Mesodermal cell (in vitro differentiated cells): ENCODE results near the gene ARHGEF6.
A peak's percentile ranks its signal among the peaks of the same experiment; 100 is the strongest.

Experiments used
- H3K27ac ChIP-seq: 2 replicates; pipeline ENCODE4 v1.7.0; 2013; ENCODE audit warnings: mild to moderate bottlenecking, low read depth, low read length, moderate library complexity; ENCODE audit not compliant: severe bottlenecking
- H3K36me3 ChIP-seq: 2 replicates; pipeline ENCODE4 v1.7.1; 2013; ENCODE audit warnings: mild to moderate bottlenecking, low read length, moderate library complexity; ENCODE audit not compliant: control insufficient read depth, insufficient read depth
- H3K4me1 ChIP-seq: one replicate; pipeline ENCODE4 v1.7.1; 2013; ENCODE audit warnings: mild to moderate bottlenecking, low read length; ENCODE audit not compliant: insufficient read depth, control insufficient read depth, poor library complexity, severe bottlenecking
- H3K4me3 ChIP-seq: 2 replicates; pipeline ENCODE4 v1.7.0; 2013; ENCODE audit warnings: low read length, control low read depth, mild to moderate bottlenecking; ENCODE audit not compliant: insufficient read depth, poor library complexity, severe bottlenecking; ENCODE audit errors: extremely low read depth
- H3K9me3 ChIP-seq: 2 replicates; pipeline ENCODE4 v1.7.1; 2013; ENCODE audit warnings: mild to moderate bottlenecking, low read length, moderate library complexity; ENCODE audit not compliant: control insufficient read depth
- WGBS, 2 experiments: methylation state at CpG; one replicate each; pipeline ENCODE4 v1.1.5; 2013; ENCODE audit warnings: missing lambda C conversion rate in 2 of 2; ENCODE audit not compliant: insufficient coverage in 2 of 2; 5-methylcytosine and 5-hydroxymethylcytosine counted together

Gene ARHGEF6

DNA sequence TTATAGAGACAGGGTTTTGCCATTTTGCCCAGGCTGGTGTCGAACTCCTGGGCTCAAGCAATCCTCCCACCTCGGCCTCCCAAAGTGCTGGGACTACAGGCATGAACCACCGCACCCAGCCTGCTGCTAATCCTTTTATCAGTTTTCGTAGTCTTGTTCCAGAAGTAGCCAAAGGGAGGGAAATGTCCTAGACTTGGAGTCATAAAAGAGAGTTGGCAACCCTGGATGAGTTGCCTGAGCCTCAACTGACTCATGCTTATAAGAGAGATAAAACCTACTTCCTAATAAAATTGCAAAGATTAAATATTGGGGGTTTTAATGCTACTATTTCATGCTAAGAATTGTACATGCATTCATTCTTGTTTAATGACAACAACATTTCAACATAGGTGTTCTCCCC is 88.5 kb downstream of the ARHGEF6 start:
- no peak overlapping the region for H3K27ac ChIP-seq
- no peak overlapping the region for H3K4me3 ChIP-seq
- H3K9me3 ChIP-seq: no peaks in the 10 kb centered on the region
- peaks cover 18% of the 10 kb centered on the region for H3K4me1 ChIP-seq
- 100% methylated on average over 2 of the region's 4 CpGs; no CpG with 5 or more reads in 1 of the 2 experiments for WGBS, 2 experiments
- no peaks in the 10 kb centered on the region for H3K36me3 ChIP-seq

DNA sequence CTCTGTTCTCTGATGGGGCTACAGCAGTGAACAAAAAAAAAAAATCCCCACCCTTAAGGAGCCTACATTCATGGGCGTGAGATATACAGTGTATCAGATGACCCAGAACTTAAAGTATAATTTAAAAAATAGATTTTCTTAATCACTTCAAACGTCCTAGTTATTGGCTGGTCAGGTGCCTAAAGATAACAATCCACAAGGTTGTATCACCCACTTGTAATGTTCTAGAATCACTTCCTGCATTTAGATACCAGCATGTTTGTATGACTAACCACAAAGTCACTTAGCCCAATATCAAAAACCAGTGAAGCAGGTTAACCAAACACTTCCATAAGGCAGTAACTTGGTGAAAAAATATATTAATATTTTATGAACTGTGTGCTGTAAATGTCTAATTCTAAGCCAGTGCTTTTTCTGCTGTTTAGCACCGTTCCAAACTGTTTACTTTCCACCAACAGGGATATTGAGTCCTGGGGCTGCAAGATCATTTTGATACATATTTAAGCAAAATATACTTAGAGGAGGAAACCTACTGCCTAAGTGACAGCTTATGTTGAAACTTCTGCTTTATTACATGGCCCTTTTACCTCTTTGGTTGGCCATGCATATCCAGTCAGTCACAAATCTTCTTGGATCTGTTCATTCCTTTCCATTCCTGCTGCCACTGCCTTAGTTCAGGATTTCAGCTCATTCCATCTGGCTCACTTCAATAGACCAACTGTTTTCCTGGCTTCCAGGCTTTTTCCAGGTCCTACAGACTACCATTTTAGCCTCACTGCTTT is 89.5 kb downstream of the ARHGEF6 start:
- H3K4me3 ChIP-seq: no peak overlapping the region
- H3K9me3 ChIP-seq: no peaks in the 10 kb centered on the region
- H3K4me1 ChIP-seq: peaks cover 18% of the 10 kb centered on the region
- no peak overlapping the region for H3K27ac ChIP-seq
- WGBS, 2 experiments: no CpG with 5 or more reads among the region's 3 CpGs
- H3K36me3 ChIP-seq: no peaks in the 10 kb centered on the region

DNA sequence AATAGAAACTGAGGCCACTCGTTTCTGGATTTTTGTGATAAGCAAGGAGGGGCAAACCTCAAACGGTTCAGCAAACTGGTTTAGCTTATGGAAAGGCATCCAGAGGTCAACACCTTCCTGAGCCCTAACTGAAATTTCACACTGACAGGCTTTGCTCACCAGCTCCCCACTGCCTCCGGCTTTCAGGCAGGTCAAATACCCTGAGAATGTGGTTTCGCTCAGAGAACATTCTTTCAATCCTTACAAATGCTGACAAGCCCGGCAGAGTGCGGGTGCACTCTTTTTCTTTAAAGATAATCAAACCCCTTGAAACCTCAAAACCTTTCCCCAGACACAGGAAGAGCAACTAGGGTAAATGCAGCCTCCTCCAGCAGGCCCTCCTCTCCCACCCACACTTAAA is 91.3 kb downstream of the ARHGEF6 start:
- Histone ChIP-seq H3K9me3 (no peaks in the 10 kb centered on the region), H3K4me1 (peaks cover 18% of the 10 kb centered on the region), H3K27ac (peak overlapping the region; percentile 36), H3K36me3 (no peaks in the 10 kb centered on the region), H3K4me3 (no peak overlapping the region)
- 43% methylated on average over 1 of the region's 6 CpGs; no CpG with 5 or more reads in 1 of the 2 experiments for WGBS, 2 experiments

DNA sequence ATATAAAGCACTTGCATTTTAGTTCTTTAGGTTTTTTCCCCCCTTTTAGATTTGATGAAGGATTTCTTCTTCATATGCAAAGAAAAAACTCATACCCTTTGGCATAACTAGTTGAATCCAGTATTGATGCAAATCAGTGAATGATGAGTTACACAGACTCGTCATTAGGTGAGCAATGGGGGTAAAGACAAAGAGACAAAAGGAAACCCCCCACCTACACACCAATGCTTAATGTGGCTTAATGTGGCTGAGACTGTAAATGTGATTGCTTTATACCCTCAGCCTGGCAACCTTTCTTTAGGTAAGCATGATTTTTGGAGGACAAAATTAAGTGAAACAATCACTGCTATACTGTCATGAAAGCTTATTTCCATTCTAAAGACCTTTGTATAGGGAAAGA is 93.3 kb downstream of the ARHGEF6 start:
- no peaks in the 10 kb centered on the region for H3K36me3 ChIP-seq
- no peak overlapping the region for H3K4me3 ChIP-seq
- H3K4me1 ChIP-seq: peaks cover 18% of the 10 kb centered on the region
- no CpG with 5 or more reads among the region's 1 CpG for WGBS, 2 experiments
- H3K27ac ChIP-seq: no peak overlapping the region
- no peaks in the 10 kb centered on the region for H3K9me3 ChIP-seq

DNA sequence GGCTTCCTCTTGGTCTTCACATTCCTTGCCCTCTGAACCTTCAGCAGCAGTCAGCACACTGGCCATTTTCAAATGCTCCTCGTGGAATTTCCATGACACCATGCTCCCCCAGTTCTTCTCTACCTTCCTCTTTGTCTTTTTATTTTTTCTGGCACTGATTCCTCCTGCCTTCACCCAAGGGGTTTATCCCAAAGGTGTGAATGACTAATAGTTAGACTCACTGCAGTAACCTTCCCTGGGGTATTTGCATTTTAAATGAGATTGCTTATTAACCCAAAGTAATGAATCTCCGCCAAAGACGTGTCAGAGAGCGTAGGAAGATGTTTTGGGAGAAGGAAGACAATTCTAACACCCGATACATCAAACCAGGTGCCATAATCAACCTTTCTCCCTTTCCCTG is 96.6 kb downstream of the ARHGEF6 start:
- H3K4me3 ChIP-seq: no peak overlapping the region
- no CpG with 5 or more reads among the region's 5 CpGs for WGBS, 2 experiments
- no peak overlapping the region for H3K27ac ChIP-seq
- H3K36me3 ChIP-seq: no peaks in the 10 kb centered on the region
- peaks cover 3% of the 10 kb centered on the region for H3K4me1 ChIP-seq
- H3K9me3 ChIP-seq: no peaks in the 10 kb centered on the region

DNA sequence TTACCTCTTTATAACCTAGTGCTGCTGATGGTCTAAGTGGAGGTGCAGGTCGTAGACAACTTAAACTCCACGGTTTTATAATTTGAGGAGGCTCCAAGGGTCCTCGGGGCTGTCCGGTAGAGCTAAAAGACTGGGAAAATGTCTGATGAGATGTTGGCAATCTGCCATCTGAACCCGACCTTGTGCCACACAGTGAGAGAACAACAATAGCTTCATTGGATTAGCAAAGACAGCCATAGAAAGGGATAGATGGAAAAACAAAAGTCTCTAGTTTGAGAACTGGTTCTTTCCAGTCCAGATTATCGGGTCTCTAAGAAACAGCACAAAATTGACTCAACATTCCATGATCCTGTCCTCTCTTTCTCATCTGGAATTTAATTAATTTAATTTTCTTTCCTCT is 101.2 kb downstream of the ARHGEF6 start:
- Histone ChIP-seq H3K4me1 (no peaks in the 10 kb centered on the region), H3K4me3 (no peak overlapping the region), H3K36me3 (no peaks in the 10 kb centered on the region), H3K9me3 (no peaks in the 10 kb centered on the region), H3K27ac (no peak overlapping the region)
- WGBS, 2 experiments: 91 to 92% methylated on average over 4 to 5 of the region's 6 CpGs

DNA sequence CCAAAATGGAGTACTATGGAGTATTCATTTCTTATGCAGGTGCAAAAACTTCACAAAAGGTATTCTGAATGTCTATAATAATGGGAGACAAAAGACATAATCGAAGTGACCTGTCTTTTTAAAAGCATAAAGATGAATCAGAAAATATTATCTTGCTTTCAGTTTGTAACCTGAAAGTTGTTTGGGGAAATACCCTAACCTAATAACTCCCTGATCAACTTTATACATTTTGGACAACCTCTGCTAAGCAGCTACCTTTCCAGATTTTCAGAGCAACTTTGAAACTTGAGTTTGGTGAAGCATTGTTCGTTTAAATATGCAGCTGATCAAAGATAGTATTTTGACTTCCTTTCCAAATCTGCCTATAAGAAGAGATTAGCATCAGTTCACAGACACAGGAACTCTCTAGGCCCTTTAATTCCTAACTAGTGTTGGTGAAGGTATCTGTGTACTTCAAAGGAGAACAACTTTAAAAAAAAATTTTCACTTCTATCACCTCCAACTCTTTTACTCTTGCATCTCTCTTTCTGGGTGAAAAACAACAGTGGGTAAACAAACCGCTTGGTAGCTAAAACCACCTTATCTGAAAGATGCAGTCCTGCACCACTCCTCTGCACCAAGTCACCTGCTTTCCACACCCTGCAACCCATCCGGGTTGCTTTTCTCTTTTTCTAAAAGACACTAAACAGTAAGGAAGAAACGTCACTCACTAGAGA is 106.3 kb downstream of the ARHGEF6 start:
- no peak overlapping the region for H3K4me3 ChIP-seq

DNA sequence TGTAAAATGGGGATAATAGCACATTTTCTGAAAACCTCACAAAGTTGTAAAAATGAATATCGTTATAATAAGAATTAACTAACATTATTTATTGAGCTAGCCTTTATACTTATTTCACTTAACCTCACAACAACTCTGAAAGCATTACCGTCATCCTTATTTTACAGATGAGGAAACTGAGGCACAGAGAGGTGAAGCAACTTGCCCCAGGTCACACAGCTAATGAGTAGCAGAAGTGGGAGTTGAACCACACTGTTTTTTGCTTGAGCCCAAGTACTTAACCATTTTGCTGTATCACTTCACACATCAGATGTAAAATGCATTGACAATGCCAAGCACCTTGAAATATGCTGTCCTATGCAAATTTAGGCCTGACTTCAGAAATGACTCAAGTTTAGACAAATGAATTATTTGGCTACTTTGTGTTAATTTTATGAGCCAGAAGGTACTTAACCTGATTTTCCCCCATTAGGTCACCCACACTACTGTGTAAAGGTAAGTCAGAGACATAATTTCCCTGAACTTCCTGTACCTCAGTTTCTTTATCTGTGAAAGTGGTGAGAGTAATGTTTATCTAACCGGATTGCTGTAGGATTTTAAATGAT is 109.6 kb downstream of the ARHGEF6 start:
- Histone ChIP-seq H3K36me3 (no peaks in the 10 kb centered on the region), H3K9me3 (no peaks in the 10 kb centered on the region), H3K27ac (no peak overlapping the region), H3K4me1 (no peaks in the 10 kb centered on the region), H3K4me3 (no peak overlapping the region)
- WGBS, 2 experiments: 100% methylated on average over 1 of the region's 3 CpGs; no CpG with 5 or more reads in 1 of the 2 experiments

More for the DNA sequence above, 106.3 kb downstream of the ARHGEF6 start:
- Histone ChIP-seq H3K27ac (no peak overlapping the region), H3K4me1 (no peaks in the 10 kb centered on the region), H3K36me3 (no peaks in the 10 kb centered on the region), H3K9me3 (no peaks in the 10 kb centered on the region)
- 71 to 100% methylated on average over 1 to 2 of the region's 5 CpGs for WGBS, 2 experiments

DNA sequence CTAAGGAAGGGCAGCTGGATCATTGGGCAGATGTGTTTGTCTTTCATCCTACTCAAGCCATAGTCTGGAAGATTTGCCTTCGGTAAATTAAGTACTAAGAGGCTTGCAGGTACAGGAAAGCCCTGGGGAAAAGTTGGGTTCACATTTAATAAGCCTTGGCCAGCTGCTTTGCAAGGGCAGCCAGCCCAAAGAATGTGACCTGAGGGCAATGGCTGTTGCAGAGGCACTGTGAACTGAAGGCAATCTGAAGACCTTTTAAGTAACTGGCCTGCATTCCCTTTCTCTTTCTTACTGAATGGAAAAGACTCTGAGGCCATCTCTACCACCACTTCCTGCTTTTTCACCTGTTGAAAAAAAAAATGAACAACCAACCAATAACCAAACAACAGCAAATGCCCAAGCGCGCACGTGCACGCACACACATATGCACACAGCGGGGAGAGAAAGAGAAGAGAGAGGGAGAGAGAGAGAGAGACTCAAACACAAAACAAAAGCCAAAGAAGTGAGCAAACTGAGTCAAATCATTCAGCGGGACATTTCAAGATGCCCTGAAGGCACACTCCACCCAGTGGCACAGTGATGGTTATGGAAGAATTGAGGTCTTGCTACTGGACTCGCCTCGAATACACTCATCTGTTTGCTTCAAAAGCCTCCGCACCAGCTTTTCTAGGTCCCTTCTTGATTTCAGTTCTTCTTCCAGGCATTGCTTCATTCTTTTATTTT is 113.1 kb downstream of the ARHGEF6 start:
- H3K36me3 ChIP-seq: no peaks in the 10 kb centered on the region
- no CpG with 5 or more reads among the region's 10 CpGs for WGBS, 2 experiments
- H3K4me1 ChIP-seq: no peaks in the 10 kb centered on the region
- no peak overlapping the region for H3K27ac ChIP-seq
- H3K9me3 ChIP-seq: no peaks in the 10 kb centered on the region
- H3K4me3 ChIP-seq: no peak overlapping the region

DNA sequence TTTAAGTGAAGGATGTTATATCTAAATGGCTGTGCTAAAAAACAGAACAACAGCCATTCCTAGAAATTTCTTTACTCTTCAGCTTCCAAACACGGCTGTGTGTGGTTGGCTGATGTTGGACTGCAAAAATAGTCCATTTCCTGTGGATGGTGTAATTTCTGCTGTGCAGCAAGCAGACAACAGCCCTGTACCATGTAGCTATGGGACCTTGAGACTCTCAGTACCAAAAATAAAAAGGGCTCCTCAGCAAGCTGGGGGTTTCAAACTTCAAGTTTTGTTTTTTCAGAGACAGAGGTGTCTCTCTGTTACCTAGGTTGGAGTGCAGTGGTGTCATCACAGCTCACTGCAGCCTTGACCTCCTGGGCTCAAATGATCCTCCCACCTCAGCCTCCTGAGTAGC is 114.6 kb downstream of the ARHGEF6 start:
- WGBS, 2 experiments: no CpG with 5 or more reads among the region's 1 CpG

More for the DNA sequence above, 114.6 kb downstream of the ARHGEF6 start:
- Histone ChIP-seq H3K36me3 (no peaks in the 10 kb centered on the region), H3K9me3 (no peaks in the 10 kb centered on the region), H3K27ac (no peak overlapping the region), H3K4me1 (no peaks in the 10 kb centered on the region), H3K4me3 (no peak overlapping the region)
